Activated CD4-positive, CD25-positive, alpha-beta regulatory T cell (primary cell): ENCODE results near the gene CPEB3.

ENCODE experiments used
- DNase-seq, 4 experiments: peaks; one replicate each; lab custom pipeline; 2025; lab: John Stamatoyannopoulos, UW

Gene CPEB3

DNA sequence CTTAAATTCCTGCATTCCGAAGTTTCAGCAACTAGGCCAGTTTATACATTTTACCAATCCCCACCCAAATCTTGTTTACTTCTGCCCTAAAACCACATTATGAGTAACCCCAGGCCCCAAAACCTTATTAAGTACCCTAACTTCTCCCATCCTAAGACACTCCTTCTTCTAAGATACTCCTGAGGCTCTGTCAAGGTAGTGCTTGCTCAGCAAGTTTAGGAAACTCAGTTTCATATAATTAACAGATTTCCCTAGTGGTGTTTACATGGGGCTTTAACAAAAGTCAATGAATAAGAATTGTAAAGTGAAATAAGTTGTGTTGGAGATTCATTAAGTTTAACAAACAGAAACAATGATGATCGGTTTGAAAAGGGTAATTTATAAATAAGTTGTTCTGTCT lies 77.8 kb downstream of the CPEB3 start:
- DNase-seq: no peak

DNA sequence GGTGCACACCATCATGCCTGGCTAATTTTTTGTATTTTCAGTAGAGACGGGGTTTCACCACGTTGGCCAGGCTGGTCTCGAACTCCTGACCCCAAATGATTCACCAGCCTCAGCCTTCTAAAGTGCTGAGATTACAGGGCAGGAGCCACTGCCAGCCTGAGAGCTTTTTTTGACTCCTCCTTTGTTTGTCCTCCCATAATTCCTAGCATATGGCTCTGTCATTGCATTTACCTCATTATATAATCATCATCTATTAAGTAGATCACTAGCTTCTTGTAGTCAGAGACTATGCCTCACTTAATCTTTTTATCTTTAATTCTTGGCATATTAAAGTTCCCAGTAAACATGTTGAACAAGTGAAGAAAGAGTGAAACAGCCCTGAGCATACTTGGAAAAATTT lies 82.1 kb downstream of the CPEB3 start:
- DNase-seq: no peak

DNA sequence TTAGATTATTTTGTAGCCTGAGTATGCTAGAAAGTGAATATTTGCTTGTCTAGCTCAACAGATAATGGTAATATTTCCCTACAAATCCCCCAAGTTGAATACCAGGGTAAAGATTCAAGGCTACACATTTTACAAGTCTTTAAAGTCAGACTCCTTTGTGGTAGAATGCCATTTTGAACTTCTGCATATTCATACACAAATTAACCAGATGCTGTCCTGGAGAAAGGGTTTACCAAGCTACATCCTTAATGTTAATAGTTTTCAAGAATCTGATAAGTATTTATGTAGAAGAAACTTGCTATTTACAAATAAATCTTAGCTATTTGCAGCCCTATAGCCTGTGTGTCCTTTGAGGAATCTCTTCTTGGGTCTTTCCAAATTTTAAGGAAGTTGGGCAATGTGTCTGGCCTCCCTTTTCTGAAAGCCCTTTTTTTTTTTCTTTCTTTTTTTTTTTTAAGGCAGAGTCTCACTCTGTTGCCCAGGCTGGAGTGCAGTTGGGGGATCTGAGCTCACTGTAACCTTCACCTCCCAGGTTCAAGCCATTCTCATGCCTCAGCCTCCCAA lies 82.6 kb downstream of the CPEB3 start:
- DNase-seq: no peak

DNA sequence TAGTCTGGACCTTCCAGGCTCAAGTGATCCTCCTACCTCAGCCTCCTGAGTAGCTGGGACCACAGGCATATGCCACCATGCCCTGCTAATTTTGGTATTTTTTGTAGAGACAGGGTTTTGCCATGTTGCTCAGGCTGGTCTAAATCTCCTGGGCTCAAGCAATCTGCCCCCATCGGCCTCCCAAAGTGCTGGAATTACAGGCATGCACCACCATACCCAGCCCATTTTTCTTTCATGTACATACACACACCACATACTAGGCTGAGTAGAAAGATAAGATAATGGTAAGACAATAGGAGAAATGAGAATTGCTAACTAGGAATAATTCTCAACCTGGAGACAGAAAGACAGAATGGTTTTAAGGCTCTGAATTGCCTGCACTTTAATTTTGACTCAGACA lies 83.8 kb downstream of the CPEB3 start:
- DNase-seq: no peak

DNA sequence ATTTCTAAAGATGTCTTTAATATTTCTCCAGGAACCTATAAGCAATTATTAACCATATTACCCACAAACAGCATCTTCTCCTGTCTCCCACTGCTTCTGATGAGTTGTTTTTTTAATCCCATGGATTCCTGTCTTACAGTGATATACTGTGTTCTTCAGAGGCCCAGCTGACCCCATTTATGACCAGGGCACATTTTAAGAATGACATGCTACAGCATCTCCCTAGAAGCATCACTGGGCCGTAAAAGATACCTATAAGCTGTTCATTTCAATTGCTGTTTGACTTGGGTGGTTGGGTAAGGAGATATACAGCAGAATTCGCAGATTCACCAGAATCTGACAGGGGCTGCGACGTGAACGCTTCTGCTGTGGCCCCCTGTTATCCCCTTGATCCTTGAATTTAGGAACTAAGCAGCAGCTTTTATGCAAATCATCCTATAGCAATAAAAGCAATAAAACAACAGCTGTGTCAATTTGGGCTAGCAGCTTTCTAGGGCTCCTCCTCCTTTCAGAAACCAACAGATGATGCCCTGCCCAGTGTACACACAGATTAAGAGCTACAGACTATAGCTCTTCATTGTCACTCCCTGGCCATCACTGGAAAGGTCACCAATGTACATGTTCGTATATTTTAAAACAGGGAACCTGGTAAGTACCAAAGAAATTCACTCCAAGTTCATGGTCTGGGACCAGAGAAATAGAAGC lies 86.8 kb downstream of the CPEB3 start:
- DNase-seq: no peak

DNA sequence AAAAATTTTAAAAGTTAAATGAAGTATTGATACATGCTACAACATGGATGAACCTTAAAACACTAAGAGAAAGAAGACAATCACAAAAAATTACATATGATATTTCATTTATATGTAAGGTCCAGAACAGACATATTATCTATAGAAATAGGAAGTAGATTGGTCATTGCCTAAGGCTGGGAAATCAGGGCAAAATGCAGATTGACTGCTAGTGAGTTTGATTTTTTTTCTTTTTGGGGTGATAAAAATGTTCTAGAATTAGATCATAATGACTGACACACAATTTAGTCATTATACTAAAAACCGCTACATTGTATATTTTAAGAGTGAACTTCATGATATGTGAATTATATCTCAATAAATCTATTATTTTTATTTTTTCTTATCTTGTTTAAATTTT lies 88.3 kb downstream of the CPEB3 start:
- DNase-seq: no peak

DNA sequence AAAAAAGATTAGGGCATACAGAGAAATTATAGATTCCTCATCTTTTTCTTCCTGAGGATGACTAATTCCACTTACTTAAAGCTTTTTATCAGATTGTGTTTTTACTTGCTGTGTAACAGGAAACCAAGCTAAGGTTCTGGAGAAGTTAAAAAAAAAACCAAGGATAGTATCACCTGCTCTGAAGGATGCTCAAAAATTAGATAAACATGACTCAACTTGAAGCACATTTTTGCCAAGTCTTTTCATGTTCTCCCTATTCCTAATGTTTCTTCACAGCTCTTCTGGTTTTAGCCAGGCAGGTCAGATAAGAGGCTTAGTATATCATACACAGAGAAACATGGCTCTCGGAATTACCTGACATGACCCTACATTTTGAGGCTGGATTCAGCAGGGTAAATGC lies 90.3 kb downstream of the CPEB3 start:
- no peak for DNase-seq

DNA sequence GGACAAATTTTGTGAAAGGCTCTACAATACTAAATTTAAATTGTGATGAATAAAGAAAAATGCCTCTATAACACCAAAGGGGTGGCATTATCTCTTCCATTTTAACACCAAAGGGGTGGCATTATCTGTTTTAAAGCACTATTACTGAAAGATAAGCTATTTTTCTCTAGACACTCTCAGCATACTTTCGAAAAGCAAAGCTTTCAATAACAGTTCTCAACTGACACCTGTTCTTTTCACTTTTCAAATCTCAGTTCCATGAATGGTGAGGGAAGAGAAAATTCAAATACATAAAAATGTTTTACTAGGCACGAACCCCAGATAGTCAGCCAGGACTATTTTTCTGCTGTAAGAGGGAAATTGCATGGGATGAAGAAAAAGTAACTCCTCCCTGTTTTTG lies 103.8 kb downstream of the CPEB3 start:
- DNase-seq: no peak

DNA sequence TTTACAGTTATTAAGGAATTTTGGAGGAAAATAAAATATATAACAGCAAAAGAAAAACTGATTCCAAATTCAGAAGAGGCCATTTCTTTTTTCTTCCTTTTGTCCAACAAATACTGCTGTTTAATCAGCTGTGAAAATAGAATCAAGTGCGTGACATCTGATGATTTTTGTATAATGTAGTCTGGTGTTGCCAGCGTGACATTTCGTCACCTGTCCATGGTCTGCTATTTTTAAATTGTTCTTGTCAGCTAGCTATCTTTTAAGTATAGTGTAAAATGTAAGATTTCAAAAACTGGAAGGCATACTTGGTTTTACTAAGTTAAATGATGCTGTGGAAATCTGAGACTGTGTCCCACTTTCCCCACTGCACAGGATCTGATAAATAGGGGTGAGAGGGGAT lies 105.9 kb downstream of the CPEB3 start:
- no peak for DNase-seq

DNA sequence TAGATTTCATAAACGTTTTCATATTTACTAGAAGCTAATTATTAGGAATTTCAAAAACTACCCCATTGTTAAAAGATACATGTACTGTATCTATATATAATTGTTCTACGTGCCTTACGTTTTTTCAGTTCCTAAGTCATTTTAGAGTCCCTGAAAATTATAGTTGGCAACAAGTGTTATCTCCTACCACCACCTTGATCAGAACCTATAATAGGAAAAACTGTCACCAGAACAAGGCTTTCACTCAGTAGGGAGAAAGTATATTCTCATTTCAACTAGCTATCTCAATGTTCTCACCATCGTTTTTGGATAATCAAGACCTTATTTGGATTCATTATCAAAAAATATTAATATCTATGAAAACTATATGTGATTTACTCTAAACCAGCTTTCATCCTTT lies 107.7 kb downstream of the CPEB3 start:
- DNase-seq: no peak

DNA sequence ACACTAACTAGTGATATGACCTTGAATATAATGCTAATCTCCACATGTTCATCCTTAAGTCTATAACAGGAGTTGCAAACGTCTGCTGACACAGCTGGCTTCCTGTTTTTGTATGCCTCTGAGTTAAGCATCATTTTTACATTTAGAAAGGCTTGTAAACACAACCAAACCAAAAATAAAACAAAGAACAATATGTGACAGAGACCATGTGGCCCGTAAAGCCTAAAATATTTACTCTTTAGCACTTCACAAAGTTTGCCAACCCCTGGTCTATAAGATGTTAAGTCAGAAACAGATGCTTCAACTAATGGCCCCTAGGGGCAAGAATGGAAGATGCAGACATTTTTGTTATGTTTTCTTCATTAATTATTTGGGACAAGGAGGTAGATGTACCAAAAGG lies 109.3 kb downstream of the CPEB3 start:
- DNase-seq: no peak

DNA sequence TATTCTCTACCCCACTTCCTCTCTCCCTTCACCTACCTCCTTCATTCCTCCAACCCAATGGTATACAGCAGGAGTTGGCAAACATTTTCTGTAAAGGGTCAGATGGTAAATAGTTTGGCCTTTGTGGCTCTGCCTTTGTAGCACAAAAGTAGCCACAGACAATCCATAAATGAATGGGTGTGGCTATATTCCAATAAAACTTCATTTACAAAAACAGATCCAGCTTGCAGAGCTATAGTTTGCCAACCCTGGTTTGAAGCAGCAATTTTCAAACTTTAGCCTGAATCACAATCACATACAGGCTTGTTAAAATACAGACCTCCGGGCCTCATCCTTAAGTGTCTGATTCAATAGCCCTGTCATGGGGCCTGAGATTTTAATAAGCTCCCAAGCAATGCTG lies 110.5 kb downstream of the CPEB3 start:
- no peak for DNase-seq

DNA sequence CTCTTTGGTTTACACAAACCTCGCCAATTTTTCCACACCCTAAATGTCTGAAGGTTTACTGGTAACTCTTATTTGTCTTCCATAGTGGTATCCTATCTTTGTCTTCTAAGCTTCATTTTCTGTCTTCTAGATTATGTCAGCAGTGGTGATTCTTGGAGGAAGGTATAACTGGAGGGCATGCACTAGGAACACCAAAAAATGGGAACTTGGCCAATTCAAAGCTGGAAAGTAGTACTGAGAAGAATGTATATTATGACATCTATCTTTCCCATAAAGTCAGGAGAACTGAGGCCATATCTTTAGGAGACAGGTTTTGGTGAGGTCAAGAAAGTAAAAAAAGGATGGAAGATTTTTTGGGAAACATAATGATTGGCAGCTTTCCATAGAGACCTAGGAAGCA lies 113.3 kb downstream of the CPEB3 start:
- DNase-seq: no peak

DNA sequence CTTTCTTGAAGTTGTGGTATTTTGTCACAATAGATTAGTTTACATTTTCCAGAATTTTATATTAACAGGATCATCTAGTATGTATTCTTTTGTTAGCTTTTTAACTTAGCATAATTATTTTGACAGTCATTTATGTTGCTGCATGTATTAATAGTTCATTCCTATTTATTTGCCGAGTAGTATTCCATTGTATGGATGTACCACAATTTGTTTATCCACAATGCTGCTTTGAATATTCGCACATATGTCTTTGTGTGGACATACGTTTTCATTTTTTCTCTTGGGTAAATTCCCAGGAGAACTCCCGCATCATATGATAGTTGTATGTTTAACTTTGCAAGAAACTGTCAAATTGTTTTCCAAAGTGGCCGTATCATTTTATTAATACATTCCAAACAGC lies 115.7 kb downstream of the CPEB3 start:
- no peak for DNase-seq

DNA sequence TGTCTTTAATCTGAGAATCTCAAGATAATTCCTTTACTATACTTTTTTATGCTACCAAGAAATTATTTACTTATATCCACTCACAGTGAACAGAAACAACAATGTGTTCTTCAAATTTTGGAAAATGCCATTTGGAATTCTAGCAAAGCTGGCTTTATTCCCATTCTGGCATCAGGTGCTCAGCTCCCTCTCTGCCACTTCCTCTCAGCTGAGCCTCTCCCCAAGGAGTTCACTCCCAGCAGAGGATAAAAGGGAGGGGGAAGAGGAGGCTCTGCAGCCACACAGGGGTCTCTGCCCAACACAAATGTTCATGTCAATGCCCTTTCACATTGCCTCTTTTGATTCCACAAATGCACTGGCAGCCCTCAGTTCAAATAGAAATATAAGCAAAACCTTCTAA lies 116.9 kb downstream of the CPEB3 start:
- DNase-seq: no peak

DNA sequence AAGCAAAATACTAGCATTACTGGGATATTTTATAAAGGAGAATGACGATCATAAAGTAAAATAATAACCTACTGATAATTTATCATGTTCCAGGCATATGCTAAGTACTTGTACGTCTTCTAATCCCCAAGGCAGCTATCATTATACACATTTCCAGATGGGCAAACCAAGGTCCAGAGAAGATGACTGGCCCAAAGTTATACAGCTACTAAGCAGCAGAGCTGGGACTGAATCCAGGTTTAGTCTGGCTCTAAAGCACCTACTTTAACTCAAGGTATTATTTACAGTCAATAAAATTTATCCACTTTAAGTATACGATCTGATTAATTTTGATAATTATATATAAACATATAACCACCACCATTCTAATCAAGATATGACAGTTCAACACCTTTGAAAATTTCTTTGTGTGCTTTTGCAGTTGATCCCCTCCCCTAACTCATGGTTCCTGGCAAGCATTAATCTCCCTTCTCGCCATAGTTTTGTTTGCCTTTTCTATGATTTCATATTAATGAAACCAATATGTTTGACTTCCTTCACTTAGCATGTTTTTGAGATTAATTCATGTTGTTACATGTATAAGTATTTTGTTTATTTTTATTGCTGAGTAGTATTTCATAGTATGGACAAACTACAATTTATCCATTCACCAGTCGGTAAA lies 126.7 kb downstream of the CPEB3 start:
- no peak for DNase-seq

DNA sequence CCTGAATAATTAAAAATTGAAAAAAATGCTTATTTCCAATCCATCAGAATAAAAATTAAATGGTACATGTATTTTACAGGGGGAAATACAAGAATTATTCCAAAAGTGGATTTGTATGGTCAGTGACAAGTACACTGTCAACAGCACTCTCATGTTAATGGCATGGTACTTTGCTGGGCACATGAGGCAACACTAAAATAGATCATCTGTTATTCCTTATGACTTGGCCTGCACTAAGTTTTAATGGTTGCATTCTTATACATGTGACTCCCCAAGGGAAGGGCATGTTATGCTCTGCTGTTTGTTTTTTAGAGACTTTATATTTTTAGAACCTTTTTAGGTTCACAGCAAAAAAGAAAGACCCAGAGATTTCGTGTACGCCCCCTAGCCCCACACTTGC lies 128.3 kb downstream of the CPEB3 start:
- no peak for DNase-seq

DNA sequence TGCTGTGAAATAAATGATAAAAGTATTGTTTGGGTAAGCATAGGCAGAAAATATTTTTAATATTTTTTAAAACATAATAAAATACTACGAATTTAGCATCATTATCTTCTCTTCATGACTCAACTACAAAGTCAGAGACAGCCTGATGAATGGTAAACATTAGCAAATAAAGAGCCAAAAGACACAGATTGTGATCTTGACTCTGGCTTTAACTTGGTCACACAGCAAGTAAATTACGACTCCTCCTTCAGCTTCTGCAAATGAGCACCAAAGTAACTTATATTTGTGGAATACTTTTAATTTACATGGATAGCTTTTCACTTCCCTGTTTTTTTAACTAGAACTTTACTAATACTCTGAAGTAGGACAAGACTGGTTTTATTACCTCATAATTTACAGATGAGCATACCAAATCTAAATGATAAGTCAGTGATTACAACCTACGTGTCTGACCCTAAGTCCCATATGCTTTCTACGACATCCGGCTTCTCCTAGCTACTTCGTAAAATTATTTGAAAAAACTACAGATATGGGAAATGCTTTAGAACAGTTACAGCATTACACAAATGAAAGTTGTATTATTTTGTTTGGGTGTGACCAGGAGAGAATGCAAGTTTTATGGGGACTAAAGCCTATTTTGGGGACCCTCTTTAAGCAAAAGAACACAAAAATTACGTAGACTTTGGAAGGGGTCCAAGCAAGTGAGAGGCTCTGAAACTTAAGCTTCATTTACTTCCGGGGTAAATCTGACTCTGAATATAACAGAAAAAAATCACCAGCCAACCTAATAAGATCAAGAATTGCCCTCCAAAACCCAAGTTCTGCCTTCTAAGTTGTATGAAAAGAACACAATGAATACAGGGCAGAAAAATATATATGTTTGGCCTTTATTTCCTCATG lies 133.8 kb downstream of the CPEB3 start:
- no peak for DNase-seq

DNA sequence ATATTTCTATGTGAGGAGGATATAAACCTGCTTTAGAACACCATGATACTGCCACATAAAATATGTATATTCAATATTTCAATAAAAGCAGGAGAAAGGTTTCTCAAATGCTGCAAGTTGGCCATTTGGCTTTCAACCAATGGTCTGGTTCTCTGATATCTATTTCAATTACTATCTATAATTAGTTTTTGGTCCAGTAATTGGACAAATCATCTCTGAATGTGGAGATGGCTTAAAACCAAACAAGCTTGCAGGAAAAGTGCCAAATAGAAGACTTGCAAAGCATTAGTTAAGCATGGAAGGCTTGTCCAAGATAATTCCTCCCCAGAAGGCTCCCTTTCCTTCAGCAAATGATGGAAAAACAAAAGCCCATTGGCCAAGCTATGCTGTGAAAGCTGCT lies 140.1 kb downstream of the CPEB3 start:
- DNase-seq: no peak

DNA sequence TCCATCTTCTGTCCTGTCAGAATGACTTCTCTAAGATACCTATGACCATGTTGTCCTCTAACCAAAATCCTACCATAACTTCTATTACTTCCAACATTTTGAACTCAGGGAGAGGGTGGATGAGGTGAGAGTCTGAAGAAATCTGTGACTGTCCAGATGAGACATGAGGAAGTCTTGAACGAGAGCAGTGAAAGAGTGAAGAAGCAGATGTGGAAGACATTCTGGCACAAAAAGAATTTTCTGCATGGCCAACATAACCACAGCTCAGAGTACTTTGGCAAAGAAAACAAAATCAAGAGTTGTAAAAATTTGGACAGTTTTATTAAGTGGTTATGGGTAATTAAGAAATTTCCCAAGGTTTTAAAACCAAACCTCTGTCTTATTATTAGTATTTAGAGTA lies 141.6 kb downstream of the CPEB3 start:
- no peak for DNase-seq

DNA sequence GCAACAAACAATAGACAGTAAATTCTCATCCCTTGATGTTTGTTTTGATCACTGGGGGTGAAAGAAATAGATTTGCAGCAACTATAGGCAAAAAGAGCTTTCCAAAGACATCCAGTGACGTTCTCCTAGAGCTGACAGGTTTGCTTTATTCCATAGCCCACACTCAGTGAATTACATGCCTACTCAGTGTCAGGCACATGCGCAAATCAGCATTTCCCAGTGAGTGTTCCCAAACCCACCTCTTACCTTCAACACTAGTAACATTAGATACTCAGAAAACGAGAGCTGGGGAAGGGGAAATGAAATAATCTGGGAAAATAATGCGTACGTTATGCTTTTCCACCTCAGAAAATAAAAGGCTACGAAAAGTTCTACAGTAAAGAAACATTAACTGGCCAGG lies 144.1 kb downstream of the CPEB3 start:
- no peak for DNase-seq

DNA sequence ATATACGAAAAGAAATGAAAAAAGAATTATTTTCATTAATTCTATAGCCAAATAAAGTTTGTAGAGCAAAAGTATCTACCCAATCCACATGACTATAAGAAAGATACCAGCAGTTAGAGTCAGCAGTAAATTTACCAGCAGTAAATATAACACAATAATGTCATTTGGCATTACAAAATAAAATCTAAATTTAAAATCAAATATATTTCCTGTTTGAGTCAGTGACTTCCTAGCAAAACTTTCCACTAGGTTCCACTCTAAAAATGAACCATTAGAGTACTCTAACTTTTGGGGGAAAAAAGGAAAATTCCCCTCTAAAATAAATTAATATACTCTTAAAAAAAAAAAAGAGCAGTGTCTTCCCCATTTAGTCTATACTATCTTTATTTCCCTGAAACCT lies 144.8 kb downstream of the CPEB3 start:
- no peak for DNase-seq

DNA sequence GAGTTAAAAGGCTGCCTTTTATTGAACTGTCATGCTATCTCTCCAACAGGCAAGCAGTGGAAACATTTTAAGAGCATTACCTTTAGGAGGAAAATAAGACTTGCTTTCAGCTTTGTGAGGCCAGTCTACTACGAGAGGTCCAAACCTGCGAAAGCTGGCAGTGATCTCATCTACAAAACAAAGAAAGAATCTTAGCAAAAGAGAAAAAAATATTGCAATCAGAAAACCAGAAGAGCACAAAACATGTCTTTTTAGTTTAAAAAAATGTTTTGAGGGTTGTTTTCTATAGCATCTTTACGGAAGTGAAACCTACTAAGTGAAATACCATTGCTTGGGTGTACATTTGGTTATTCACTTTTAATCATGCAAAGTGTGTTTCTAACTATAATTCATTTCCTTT lies 147.9 kb downstream of the CPEB3 start:
- DNase-seq: no peak
